GM19099 (cell line): ENCODE measurements around the gene NCBP3.

Source experiments
- POLR2A ChIP-seq: IDR thresholded peaks from 3 replicates; pipeline ENCODE4 v1.6.1; 2011; ENCODE audit warnings: low read depth; ENCODE audit not compliant: insufficient read length; ENCODE audit errors: extremely low read depth

NCBP3 gene

DNA sequence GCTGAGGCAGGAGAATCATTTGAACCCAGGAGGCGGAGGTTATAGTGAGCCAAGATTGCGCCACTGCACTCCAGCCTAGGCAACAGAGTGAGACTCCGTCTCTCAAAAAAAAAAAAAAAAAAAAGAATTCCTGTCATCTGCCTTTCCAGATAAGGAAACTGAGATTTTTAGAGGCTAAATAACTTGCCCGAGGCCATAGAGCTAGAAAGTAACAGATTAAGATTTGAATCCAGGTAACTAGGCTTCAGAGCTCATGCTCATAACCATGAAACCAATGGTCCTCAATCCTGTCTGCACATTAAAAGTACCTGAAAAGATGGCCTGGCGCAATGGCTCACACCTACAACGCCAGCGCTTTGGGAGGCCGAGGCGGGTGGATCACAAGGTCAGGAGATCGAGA lies 9.5 kb downstream of the NCBP3 start:
- TF ChIP-seq POLR2A = no peak

DNA sequence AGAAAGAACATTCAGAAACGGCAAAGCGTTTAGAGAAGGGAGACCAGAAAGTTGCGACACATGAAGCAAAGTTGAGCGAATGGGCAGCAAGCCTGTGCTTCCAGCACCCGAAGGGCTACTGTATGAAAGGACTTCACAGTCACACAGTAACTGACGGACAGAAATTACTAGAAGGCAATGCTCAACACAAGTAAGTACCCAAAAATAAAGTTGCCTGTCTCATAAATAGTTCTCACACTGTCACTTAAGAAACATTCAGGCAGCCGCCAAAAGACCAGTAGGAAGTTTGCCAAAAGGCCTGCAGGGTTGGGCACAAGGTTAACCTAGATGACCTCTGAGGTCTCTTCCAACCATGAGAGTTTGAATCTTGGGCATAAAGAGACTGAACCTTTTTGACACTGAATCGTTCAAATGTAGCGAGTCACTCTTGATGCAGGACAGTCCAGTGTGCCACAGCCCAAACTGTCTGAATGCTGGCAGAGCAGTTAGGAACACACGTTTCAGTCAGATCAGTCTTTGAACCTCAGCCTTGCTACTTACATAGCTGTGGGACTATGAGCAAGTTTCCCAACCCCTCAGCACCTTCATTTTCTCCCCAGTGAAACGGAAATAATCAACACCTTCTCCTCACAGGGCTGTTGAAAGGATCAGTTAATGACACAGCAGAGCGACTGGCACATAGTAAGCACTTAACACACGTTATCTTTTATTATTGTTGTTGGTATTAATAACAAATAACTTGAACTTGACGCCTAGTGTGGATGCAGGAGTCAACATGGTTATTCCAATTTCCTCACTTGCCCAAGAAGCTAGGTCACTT lies 10.4 kb downstream of the NCBP3 start:
- TF ChIP-seq POLR2A = no peak

DNA sequence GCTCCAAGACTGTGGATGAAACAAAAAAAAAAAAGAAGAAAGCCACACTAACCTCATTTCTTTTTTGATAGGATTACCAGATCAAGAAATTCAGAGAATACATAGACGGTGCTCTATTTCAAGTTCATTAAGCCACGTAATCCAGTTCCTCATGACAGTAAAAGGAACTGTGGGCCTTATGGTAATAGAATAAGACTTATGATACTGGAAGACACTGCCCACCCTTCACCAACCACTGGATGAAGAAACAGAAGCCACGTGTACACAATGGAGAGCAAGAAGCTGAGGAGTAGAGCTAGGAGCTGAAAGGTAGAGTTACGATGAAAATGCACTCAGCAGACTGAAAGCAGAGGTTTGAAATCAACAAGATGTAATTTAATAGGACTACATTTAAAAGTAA lies 11.2 kb downstream of the NCBP3 start:
- TF ChIP-seq POLR2A = no peak

DNA sequence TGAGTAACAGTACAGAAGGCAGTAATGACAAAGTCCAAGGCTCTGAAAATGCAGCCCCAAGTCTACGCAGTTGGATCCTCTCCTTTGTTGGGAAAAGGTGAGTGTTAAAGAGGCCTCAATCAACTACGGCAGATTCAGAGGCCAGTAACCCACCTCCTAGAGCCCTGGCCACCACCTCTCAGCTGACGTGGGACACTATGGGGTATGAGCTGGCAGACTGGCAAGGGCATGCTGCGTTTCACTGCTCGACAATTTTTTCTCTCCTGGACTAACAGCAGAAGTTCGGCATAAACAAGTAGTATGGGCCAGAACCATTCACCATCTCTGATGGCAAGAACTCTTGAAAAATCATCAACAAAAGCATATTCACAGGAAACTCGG lies 17.2 kb downstream of the NCBP3 start:
- TF ChIP-seq POLR2A = no peak

- no peak for TF ChIP-seq POLR2A
Measured at GRCh38 chr17:3828151-3828851, 17.7 kb downstream of the NCBP3 start.

DNA sequence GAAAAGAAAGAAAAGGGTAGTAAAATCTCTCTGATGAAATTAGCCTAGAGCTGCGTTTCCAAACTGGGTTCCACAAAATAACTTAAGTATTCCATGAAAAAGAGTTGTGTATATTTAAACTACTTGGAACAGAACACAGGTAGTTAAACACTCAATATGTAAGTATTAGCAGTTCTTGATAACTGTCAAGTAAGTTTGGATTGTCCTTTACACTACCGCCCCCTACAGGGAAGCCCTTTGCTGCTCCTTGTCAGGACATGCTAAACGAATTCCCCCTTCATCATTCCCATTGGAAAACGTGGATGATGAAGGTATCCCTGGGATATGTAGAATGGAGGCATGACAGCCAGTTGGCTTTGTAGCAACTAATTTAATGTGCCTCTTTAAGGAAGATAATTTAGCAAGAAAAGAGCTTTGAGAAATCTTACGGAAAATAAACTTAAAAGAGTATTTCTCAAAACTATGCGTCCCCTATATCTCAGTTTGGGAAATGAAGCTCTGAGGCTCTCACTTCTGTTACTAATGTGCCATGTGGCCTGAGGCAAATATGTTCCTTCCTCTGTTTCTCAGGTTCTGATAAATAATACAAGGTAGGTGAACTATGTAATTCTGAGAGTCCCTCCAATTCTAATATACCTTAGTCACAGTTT lies 18.8 kb downstream of the NCBP3 start:
- no peak for TF ChIP-seq POLR2A

GRCh38 chr17:3826191-3826590 lies 19.9 kb downstream of the NCBP3 start:
- TF ChIP-seq POLR2A = no peak

DNA sequence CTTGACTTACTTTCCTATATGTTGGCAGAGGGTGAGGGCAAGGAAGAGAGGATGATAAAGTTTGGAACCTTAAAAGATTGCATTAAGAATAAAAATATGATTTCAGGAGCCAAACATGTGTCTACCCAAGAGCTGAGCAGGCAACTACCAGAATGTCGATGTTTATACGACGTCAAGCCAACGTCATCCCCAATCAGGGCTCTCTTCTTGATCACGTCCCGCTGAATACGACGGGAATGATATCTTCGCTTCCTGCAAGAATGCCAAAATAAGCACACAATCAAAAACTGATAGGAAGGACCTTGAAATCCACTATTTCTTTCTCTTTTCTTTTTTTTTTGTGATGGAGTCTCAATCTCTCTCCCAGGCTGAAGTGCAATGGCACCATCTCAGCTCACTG lies 24.9 kb downstream of the NCBP3 start:
- no peak for TF ChIP-seq POLR2A

- TF ChIP-seq POLR2A = no peak
Measured at GRCh38 chr17:3818786-3819185, 27.3 kb downstream of the NCBP3 start.

GRCh38 chr17:3817851-3818605 lies 28.0 kb downstream of the NCBP3 start:
- no peak for TF ChIP-seq POLR2A

DNA sequence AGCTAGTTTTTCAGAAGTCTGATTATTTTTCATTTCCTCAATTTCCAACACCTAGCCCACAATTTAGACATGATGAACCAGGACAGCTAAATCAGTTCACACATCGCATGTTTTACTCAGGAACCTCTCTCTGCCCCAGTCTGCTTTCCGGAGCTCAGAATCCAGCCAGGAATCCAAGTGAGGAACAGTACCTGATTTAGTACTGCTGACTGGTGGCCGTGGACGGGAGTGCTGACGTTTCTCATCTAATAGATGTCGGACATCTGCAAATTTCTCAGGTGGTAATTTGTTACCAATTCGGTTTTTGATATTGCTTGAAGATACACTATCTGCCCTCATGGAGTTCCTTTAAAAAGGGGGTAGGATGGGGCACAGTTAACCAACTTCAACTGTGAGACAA lies 30.1 kb downstream of the NCBP3 start:
- TF ChIP-seq POLR2A = no peak

DNA sequence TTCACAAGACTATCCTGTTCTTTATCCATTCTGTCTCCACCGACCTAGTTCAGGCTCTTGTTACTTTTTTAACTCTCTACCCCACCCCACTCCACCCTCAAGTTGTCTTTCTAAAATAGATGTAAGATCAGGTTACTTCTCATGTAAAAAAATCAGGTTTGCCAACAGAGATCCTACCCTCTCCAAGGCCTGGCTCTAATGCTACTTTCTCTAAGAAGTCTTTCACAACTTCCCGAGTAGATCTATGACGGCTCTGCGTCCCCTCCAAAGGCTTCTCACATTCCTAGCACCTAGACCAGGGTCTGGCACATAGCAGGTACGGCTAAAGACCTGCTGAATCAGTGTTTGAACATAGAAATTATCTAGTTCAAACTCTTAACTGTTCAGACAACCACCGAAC lies 30.9 kb downstream of the NCBP3 start:
- TF ChIP-seq POLR2A = no peak

DNA sequence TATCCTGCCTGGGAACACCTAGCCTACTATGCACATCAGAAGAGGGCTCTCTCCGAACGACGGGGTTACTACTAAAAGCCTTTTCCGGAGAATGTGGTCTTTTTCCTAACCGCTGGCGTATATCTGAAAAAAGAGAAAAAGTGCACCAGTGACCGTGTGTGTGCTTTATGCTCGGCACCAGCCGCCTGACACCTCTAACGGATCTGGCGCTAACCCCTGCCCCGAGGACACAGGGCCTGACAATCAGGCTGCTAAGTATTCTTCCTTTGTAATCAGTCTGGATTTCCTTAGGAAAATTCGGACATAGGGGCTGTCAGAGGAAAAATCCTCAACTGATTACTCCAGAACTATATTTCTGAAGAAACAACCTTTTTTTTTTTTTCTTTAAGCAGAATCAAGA lies 31.7 kb downstream of the NCBP3 start:
- no peak for TF ChIP-seq POLR2A

- TF ChIP-seq POLR2A = no peak
Measured at GRCh38 chr17:3813171-3813570, 32.9 kb downstream of the NCBP3 start.

- TF ChIP-seq POLR2A = no peak
Measured at GRCh38 chr17:3812771-3813170, 33.3 kb downstream of the NCBP3 start.
